HG03159 (cell line): ENCODE measurements around the gene NXPH3.

Experiments
- ATAC-seq: cut with Tn5 transposase; IDR thresholded peaks from one replicate; pipeline ENCODE4 v1.9.1; 2021; ENCODE audit warnings: mild to moderate bottlenecking, moderate library complexity; ENCODE audit not compliant: unreplicated experiment

NXPH3 gene

GRCh38 chr17:49574945-49575678, 559 bp upstream of the NXPH3 start:
- ATAC-seq, result no peak

GRCh38 chr17:49576088-49576916, 631 bp downstream of the NXPH3 start:
- no peak for ATAC-seq

- ATAC-seq, result no peak
Observed at GRCh38 chr17:49576917-49577649, 1.4 kb downstream of the NXPH3 start.

- no peak for ATAC-seq
Observed at GRCh38 chr17:49577650-49577934, 1.9 kb downstream of the NXPH3 start.

GRCh38 chr17:49577963-49578362, 2.3 kb downstream of the NXPH3 start:
- no peak for ATAC-seq

- ATAC-seq, result no peak
Observed at GRCh38 chr17:49578414-49578813, 2.7 kb downstream of the NXPH3 start.

GRCh38 chr17:49578952-49579500, 3.4 kb downstream of the NXPH3 start:
- no peak for ATAC-seq

GRCh38 chr17:49579522-49579921, 3.9 kb downstream of the NXPH3 start:
- no peak for ATAC-seq

- ATAC-seq, result no peak
Observed at GRCh38 chr17:49580055-49580721, 4.5 kb downstream of the NXPH3 start.

- no peak for ATAC-seq
Observed at GRCh38 chr17:49580981-49581647, 5.4 kb downstream of the NXPH3 start.

GRCh38 chr17:49581648-49581998, 6.0 kb downstream of the NXPH3 start:
- no peak for ATAC-seq

- ATAC-seq, result no peak
Observed at GRCh38 chr17:49582055-49582722, 6.5 kb downstream of the NXPH3 start.

- no peak for ATAC-seq
Observed at GRCh38 chr17:49582789-49583188, 7.1 kb downstream of the NXPH3 start.

GRCh38 chr17:49583226-49583625, 7.6 kb downstream of the NXPH3 start:
- ATAC-seq, result no peak

GRCh38 chr17:49583889-49584288, 8.2 kb downstream of the NXPH3 start:
- ATAC-seq, result no peak

GRCh38 chr17:49585422-49586027, 9.9 kb downstream of the NXPH3 start:
- no peak for ATAC-seq

- ATAC-seq, result no peak
Observed at GRCh38 chr17:49587366-49588073, 11.8 kb downstream of the NXPH3 start.

GRCh38 chr17:49588312-49588711, 12.6 kb downstream of the NXPH3 start:
- ATAC-seq, result no peak
